ENCODE results near the gene JKAMP. TPM values are rescaled to one million over a fixed set of nuclear protein-coding genes. Genes with fewer than 3 reads are reported as not detected.

Gene JKAMP
- total and polyA plus RNA-seq, 5 experiments from 2014 or later: 21.9 to 48.8 (median 45.3) TPM

DNA sequence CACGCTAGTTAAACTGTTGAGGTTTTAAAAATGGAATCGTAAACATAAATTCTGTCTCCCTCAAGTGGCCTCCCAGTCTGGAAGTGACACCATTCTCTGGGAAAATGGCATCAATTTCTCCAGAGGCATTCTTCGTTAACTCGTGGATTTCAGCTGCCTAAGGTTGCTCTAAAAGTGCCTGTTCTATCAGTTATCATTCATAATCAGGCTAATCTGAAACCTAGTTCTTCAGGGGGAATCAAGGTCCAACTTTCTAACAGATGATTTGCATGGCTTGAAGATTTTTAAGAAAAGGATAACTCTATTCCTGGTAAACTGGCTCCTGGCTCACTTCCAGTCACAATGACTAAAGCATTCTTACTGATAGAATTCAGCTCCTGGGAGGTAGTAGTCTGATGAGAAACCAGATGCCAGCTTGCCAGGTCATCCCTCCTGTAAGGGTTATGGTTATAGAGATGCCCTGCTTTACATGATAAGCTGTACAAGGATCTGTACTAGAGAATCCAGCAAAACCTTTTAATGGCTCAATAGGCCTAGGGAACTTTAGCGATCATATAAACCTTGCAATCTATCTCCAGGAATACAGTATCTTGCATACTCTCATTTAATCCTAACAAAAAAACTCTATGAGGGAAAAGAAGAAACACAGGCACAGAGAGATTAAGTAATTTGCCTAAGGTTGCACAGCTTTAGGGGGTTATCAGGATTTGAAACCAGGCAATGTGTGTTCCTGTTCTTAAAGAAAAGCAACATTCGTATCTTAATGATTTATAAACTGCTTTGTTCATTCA is 1.6 kb upstream of the JKAMP start:
- peak overlapping the region; percentile 86 to 99 (median 96) for H3K4me3 Mint-ChIP-seq
- peaks cover 27 to 68% (median 59%) of the 10 kb centered on the region in 4 donors for H3K4me1 Mint-ChIP-seq
- DNase-seq (no peak), ATAC-seq (no peak)
- H3K36me3 Mint-ChIP-seq: peaks cover 0 to 9% (median 0%) of the 10 kb centered on the region in 3 donors
- POLR2A ChIA-PET: interaction anchor here (1.7 to 2.8 kb wide), 2 partner anchors 18 to 766 kb away, joined by 12 to 20 read pairs; partner anchors contain the start of genes GPR135 and PPM1A
- H3K9me3 Mint-ChIP-seq: no peaks in the 10 kb centered on the region
- H3K27ac Mint-ChIP-seq: peak overlapping the region; percentile 54 to 94 (median 80)
- H3K27me3 Mint-ChIP-seq: no peaks in the 10 kb centered on the region

DNA sequence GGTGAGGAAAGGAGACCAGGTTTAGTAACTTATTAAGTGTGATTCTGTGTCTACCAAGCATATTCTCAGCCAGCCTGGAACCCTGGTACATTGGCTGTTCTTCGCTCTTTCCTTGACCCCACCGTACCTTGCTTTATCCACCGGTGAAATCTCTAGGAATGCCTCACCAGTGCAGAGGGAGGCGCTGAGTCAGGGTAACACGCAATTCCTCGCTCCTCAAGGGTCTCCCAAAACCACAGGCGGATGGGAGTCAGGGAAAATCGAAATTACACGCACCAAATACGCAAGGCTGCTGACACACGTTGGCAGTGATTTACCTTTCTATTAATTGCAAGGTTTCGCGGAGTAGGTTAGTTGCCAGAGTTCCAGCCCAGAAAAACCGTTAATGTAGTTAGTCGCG is 954 bp upstream of the JKAMP start:
- DNase-seq (no peak), ATAC-seq (no peak)
- H3K4me1 Mint-ChIP-seq: peaks cover 28 to 71% (median 62%) of the 10 kb centered on the region in 4 donors
- peaks cover 0 to 11% (median 3%) of the 10 kb centered on the region in 3 donors for H3K36me3 Mint-ChIP-seq
- H3K27me3 Mint-ChIP-seq: no peaks in the 10 kb centered on the region
- H3K4me3 Mint-ChIP-seq: peak overlapping the region; percentile 86 to 99 (median 96)
- no peaks in the 10 kb centered on the region for H3K9me3 Mint-ChIP-seq
- H3K27ac Mint-ChIP-seq: peak overlapping the region; percentile 54 to 94 (median 80)
- POLR2A ChIA-PET: interaction anchor here (1.0 to 2.8 kb wide), 9 partner anchors 11 to 1186 kb away, joined by 3 to 20 read pairs (median 5); partner anchors contain the start of genes DAAM1, GPR135, KIAA0586 and PPM1A

DNA sequence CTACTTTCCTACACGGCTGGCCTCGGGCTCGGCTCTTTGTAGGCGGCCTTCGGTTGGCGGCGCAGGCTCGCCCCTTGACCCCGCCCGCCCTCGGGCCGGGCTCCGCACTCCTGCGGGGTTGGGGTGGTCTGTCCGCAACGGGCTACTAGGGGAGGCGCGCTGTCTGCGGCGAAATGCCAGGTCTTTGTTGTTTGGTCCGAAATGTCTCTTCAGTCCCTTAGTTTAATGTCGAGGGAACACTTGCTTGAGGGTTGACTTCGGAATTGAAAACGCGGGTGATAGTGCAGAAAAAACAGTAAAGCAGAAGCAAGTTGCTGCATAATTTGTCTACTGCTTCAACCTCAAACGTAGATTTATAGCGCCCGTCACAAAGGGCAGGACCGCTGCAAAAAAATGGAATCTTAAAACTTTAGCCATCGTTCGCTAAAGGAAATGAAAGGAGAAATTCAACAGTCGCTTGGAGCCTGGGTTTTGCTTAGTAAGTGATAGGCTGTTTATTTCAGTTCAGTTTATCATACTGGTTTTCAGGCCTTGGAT is 390 bp downstream of the JKAMP start:
- POLR2A ChIA-PET: interaction anchor here (1.2 to 2.8 kb wide), 7 partner anchors 12 to 1187 kb away, joined by 3 to 20 read pairs (median 6); partner anchors contain the start of genes DAAM1, GPR135, KIAA0586 and PPM1A
- peaks cover 8 to 20% (median 14%) of the 10 kb centered on the region in 3 donors for H3K36me3 Mint-ChIP-seq

DNA sequence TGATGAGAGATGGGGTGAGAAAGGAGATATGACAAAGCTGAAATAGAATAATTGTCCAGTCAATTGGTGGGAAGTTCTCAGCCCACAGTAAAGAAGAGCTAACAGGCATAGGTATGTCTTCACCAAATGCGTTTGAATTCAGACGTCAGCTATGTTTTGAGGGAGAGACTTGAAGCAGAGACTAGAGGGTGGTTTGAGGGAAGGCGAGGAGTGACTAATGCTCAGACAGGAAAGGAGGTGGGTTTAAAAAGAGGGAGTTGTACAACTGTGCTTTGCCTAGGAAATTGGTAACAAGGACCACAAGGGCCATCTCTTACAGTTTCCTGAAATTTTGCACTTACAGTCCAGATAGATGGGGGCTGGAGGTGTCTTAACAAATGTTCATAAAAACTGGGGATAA is 6.4 kb downstream of the JKAMP start:
- ATAC-seq: no peak
- DNase-seq: no peak
- Mint-ChIP-seq H3K27ac (no peak overlapping the region), H3K27me3 (no peaks in the 10 kb centered on the region), H3K9me3 (no peaks in the 10 kb centered on the region), H3K36me3 (peaks cover 26 to 75% (median 31%) of the 10 kb centered on the region in 3 donors), H3K4me1 (peaks cover 22 to 48% (median 40%) of the 10 kb centered on the region in 4 donors), H3K4me3 (no peak overlapping the region)
- POLR2A ChIA-PET: no interaction called here

More for the DNA sequence above, 390 bp downstream of the JKAMP start:
- DNase-seq: no peak
- peak overlapping the region; percentile 75 to 98 (median 94) for H3K27ac Mint-ChIP-seq
- peak; percentile 54 to 61 for ATAC-seq
- no peaks in the 10 kb centered on the region for H3K27me3 Mint-ChIP-seq
- H3K9me3 Mint-ChIP-seq: no peaks in the 10 kb centered on the region
- H3K4me3 Mint-ChIP-seq: peak overlapping the region; percentile 86 to 99 (median 96)
- H3K4me1 Mint-ChIP-seq: peaks cover 36 to 78% (median 68%) of the 10 kb centered on the region in 4 donors

DNA sequence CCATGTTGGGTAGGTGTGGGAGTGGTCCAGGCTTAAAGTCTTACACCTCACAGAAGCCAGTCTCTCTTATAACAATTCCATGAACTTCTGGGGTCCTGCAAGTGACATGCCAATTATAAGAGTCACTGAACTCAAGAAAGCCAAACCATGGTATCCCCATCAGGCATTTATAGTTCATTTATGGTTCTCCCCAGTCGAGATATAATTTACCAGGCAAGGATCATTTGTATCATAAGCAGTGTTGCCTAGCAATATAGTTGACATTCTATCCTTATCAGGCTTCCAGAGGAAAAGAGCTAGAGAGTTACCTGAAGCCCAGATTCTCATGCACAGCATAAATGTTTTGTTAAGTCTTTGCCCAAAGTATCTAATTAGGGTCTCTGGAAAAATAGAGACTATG is 8.1 kb downstream of the JKAMP start:
- DNase-seq (no peak), ATAC-seq (no peak)
- Mint-ChIP-seq H3K27me3 (no peaks in the 10 kb centered on the region), H3K27ac (no peak overlapping the region), H3K4me3 (no peak overlapping the region), H3K36me3 (peaks cover 28 to 84% (median 31%) of the 10 kb centered on the region in 3 donors), H3K9me3 (no peaks in the 10 kb centered on the region), H3K4me1 (peaks cover 23 to 40% (median 38%) of the 10 kb centered on the region in 4 donors)
- POLR2A ChIA-PET: interaction anchor here (0.7 to 1.1 kb wide), 2 partner anchors 29 to 31 kb away, joined by 4 to 5 read pairs; no protein-coding TSS in a partner anchor

DNA sequence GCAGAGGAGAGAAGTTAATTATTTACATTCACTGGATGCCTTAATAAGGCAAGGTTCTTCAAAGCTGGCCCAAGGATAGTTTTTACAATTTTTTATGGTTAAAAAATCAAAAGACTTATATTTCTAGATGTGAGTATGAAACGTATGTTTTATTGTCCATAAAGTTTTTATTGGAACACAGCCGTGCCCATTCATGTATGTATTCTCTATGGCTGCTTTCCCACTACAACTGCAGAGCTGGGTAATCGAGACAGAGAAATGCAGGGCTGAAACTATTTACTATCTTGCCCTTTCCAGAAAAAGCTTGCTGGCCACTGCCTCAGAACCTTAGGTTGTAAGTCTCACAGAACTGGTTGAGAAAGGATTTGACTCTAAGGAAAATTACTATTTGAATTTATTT is 16.4 kb downstream of the JKAMP start:
- DNase-seq (no peak), ATAC-seq (no peak)
- Mint-ChIP-seq H3K36me3 (peaks cover 0 to 53% (median 7%) of the 10 kb centered on the region in 3 donors), H3K9me3 (no peaks in the 10 kb centered on the region), H3K4me3 (no peak overlapping the region), H3K27ac (peak overlapping the region in 1 of 10 donors; percentile 12), H3K27me3 (no peaks in the 10 kb centered on the region), H3K4me1 (peaks cover 5 to 20% (median 17%) of the 10 kb centered on the region in 4 donors)
- POLR2A ChIA-PET: no interaction called here

DNA sequence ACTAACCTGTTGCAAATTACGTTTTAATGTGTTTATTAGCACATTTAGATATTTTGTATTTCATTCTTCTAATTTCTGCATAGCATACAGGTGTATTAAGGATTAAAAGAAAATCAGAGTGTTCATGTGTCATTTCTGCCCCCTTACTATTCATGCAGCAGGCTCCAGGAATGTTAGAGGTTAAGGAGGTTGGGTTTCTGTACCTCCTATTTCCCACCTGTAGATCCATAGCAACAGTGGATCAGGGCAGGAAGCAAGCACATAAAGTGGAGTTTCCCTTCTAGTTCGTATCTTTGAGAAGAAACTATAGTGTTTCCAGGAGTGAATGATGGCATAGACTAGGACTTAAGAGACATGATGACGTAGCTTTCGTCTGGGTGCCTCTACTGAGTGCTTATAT is 18.9 kb downstream of the JKAMP start:
- POLR2A ChIA-PET: interaction anchor here (0.8 to 0.9 kb wide), 2 partner anchors 16 to 19 kb away, joined by 3 to 4 read pairs; partner anchors contain the start of genes JKAMP and L3HYPDH
- Mint-ChIP-seq H3K27ac (no peak overlapping the region), H3K27me3 (peaks cover 0 to 1% (median 0%) of the 10 kb centered on the region in 5 donors), H3K4me3 (no peak overlapping the region), H3K36me3 (peaks cover 0 to 39% (median 5%) of the 10 kb centered on the region in 3 donors), H3K4me1 (peaks cover 1 to 14% (median 11%) of the 10 kb centered on the region in 4 donors), H3K9me3 (no peaks in the 10 kb centered on the region)
- DNase-seq (no peak), ATAC-seq (no peak)

DNA sequence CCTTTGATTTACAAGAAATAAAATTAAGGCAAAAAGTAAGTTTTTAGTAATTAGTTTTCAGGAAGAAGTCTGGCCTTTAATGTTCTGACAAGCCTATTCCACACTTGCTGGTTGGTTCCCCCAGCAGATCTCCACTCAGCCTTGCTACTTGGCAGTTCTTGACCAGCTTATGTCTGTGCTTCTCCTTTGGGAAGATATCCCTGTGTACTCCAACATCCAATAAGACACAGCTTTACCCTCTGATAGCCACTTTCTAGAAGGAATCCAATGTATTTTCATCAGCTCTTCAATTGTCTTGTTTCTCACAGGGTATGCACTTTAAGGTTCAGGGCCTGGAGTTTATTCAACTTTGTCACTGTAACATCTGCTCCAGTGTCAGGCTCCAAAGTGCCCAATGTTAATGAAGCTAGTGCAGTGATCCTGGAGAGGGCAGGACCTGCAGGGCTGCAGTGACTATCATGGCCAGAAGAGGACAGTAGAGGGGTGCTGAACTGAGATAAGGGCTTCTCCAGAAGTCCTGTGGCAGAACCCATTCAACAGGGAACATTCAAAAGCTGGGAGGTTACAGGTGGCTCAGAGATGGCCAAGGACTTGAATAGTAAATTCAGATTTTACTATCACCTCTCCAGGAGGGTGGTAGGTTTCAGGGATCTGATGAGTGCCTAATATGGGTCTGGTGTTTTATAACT is 22.9 kb downstream of the JKAMP start:
- peak overlapping the region in 3 of 10 donors; percentile 27 to 47 (median 30) for H3K27ac Mint-ChIP-seq
- peak; percentile 65 to 77 for ATAC-seq

DNA sequence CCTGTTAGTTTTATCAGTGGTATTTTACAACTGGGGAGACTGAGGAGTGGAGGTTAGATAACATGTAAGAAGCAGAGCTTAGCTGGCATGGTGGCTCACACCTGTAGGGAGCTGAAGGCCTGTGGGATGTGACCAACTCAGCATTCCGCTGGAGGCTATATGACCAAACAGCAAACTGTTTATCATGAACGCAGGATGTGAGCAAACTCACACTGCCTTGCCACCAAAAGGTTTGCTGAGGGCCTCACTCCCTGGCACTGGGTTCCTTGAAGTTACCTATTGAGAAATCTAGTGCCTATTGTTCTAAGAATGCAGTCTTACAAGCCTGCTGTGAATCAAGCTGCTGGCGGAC is 23.4 kb downstream of the JKAMP start:
- H3K9me3 Mint-ChIP-seq: peaks cover 0 to 1% (median 0%) of the 10 kb centered on the region in 9 donors
- POLR2A ChIA-PET: interaction anchor here (0.6 kb wide), 1 partner anchor 657 kb away, joined by 3 read pairs; the partner anchor contains the start of gene DHRS7
- ATAC-seq (no peak), DNase-seq (no peak)
- H3K27ac Mint-ChIP-seq: peak overlapping the region in 3 of 10 donors; percentile 27 to 47 (median 30)
- H3K36me3 Mint-ChIP-seq: peaks cover 0 to 9% (median 0%) of the 10 kb centered on the region in 3 donors
- H3K4me3 Mint-ChIP-seq: no peak overlapping the region
- peaks cover 2 to 21% (median 9%) of the 10 kb centered on the region in 5 donors for H3K27me3 Mint-ChIP-seq
- H3K4me1 Mint-ChIP-seq: peaks cover 1 to 11% (median 8%) of the 10 kb centered on the region in 4 donors

More for the DNA sequence above, 22.9 kb downstream of the JKAMP start:
- H3K4me3 Mint-ChIP-seq: no peak overlapping the region
- H3K9me3 Mint-ChIP-seq: peaks cover 0 to 1% (median 0%) of the 10 kb centered on the region in 9 donors
- peak; percentile 8 to 66 (median 28) for DNase-seq
- H3K36me3 Mint-ChIP-seq: peaks cover 0 to 13% (median 0%) of the 10 kb centered on the region in 3 donors
- POLR2A ChIA-PET: interaction anchor here (0.6 kb wide), 1 partner anchor 658 kb away, joined by 3 read pairs; the partner anchor contains the start of gene DHRS7
- peaks cover 1 to 19% (median 9%) of the 10 kb centered on the region in 5 donors for H3K27me3 Mint-ChIP-seq
- H3K4me1 Mint-ChIP-seq: peaks cover 1 to 11% (median 8%) of the 10 kb centered on the region in 4 donors

DNA sequence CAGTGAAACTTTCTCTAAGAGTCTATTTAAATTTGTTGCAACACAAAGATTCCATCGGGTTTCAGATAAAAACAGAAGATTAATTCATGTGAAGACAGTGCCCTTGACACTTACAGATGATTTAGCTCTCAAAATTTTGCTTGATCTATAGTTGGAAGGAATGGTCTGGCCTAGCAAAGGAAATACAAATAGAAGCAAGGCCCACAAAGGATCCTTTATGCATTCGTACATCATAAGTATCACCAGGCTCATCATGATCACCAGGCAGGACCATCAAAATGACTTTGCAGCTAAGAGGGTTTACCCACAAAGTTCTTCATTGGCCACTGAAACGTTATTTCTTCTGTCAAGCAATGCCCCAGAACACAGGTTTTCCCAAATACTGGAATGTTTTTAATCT is 24.8 kb downstream of the JKAMP start:
- POLR2A ChIA-PET: no interaction called here
- H3K27ac Mint-ChIP-seq: no peak overlapping the region
- peaks cover 0 to 5% (median 2%) of the 10 kb centered on the region in 3 donors for H3K36me3 Mint-ChIP-seq
- ATAC-seq (no peak), DNase-seq (no peak)
- peaks cover 6 to 30% (median 9%) of the 10 kb centered on the region in 5 donors for H3K27me3 Mint-ChIP-seq
- peaks cover 1 to 10% (median 7%) of the 10 kb centered on the region in 4 donors for H3K4me1 Mint-ChIP-seq
- peaks cover 0 to 1% (median 0%) of the 10 kb centered on the region in 9 donors for H3K9me3 Mint-ChIP-seq
- H3K4me3 Mint-ChIP-seq: no peak overlapping the region

DNA sequence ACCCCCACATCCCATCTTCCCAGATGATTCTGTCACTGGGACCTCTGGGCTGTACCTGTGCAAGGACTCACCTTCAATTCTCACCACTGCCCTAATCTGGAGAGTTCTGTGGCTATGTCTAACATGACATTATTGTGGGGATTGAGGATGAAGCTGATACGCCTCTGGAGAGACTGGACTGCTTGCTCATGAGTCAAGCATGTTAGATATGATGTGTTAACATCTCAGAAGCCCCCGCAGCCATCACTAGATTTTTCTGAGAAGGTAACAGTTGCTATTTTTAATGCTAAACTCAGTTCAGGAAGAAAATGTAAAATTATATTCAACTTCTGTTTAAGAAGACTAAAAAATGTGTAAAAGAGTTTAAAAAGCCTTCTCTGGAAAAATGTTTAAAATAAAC is 25.7 kb downstream of the JKAMP start:
- peaks cover 0 to 2% (median under 1%) of the 10 kb centered on the region in 4 donors for H3K4me1 Mint-ChIP-seq
- H3K27ac Mint-ChIP-seq: peak overlapping the region in 1 of 10 donors; percentile 10
- peaks cover 6 to 37% (median 9%) of the 10 kb centered on the region in 5 donors for H3K27me3 Mint-ChIP-seq
- POLR2A ChIA-PET: no interaction called here
- peaks cover 0 to 1% (median 0%) of the 10 kb centered on the region in 9 donors for H3K9me3 Mint-ChIP-seq
- ATAC-seq (no peak), DNase-seq (no peak)
- H3K36me3 Mint-ChIP-seq: peaks cover 0 to 2% (median 0%) of the 10 kb centered on the region in 3 donors
- H3K4me3 Mint-ChIP-seq: no peak overlapping the region

DNA sequence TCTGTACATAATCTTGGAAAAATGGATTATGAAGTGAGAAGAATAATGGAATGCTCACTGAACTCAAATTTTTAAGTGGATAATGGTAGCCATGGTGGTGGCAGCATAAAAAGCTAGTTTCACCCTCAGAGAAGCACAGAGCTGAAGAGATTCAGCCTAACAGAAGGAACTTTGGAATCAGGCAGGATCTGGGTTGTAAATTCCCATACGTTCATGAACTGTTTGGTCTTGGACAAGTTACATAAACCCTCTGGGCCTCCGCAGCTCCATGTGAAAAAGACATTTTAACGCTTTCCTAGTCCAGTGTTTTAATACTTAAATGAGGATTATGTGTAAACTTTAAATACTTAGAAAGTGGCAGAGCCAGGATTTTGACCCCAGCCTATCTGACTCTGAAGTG is 26.6 kb downstream of the JKAMP start:
- H3K4me1 Mint-ChIP-seq: peaks cover 0 to 2% (median 0%) of the 10 kb centered on the region in 4 donors
- POLR2A ChIA-PET: no interaction called here
- peaks cover 6 to 41% (median 12%) of the 10 kb centered on the region in 5 donors for H3K27me3 Mint-ChIP-seq
- ATAC-seq: no peak
- peaks cover 0 to 1% (median 0%) of the 10 kb centered on the region in 9 donors for H3K9me3 Mint-ChIP-seq
- no peak for DNase-seq
- H3K4me3 Mint-ChIP-seq: no peak overlapping the region
- peak overlapping the region in 1 of 10 donors; percentile 44 for H3K27ac Mint-ChIP-seq
- H3K36me3 Mint-ChIP-seq: peaks cover 0 to 2% (median 0%) of the 10 kb centered on the region in 3 donors

All from naive thymus-derived CD8-positive, alpha-beta T cell (primary cell).